Fibroblast of skin of back (primary cell): ENCODE measurements around the gene KCNC1. TPM values are rescaled to one million over a fixed set of nuclear protein-coding genes. Genes with fewer than 3 reads are reported as not detected.
A peak's percentile ranks its signal among the peaks of the same experiment; 100 is the strongest.

Experiments
- DNase-seq: peaks from one replicate; pipeline ENCODE4 v3.0.0-alpha.2; 2013
- polyA plus RNA-seq, 2 experiments: library from polyadenylated mRNA; unstranded; fragments of 120-200 nt; gene quantifications; one replicate each; pipeline ENCODE4 v1.2.1, GENCODE V29; 2013; ENCODE audit not compliant: insufficient read length in 2 of 2

KCNC1 gene
- polyA plus RNA-seq (2013, experiment 1 of 2; ENCODE audit: insufficient read length) = 0.02 TPM
- polyA plus RNA-seq (2013, experiment 2 of 2; ENCODE audit: insufficient read length) = 0.01 TPM

GRCh38 chr11:17734418-17734911 lies at the start of gene KCNC1:
KCNC1 (plus strand) TSS chr11:17734781; CDS start chr11:17736003, 1,222 bp downstream.
- peak; percentile 29 for DNase-seq

GRCh38 chr11:17686231-17686980 lies 48.2 kb upstream of the KCNC1 start:
- DNase-seq = no peak

- no peak for DNase-seq
Measured at GRCh38 chr11:17687946-17688670, 46.5 kb upstream of the KCNC1 start.

GRCh38 chr11:17691550-17691949 lies 43.0 kb upstream of the KCNC1 start:
- DNase-seq = no peak

GRCh38 chr11:17691976-17692375 lies 42.6 kb upstream of the KCNC1 start:
- no peak for DNase-seq

- no peak for DNase-seq
Measured at GRCh38 chr11:17692931-17693330, 41.6 kb upstream of the KCNC1 start.

GRCh38 chr11:17693531-17693930 lies 41.0 kb upstream of the KCNC1 start:
- no peak for DNase-seq

- DNase-seq = no peak
Measured at GRCh38 chr11:17694494-17695110, 40.0 kb upstream of the KCNC1 start.

GRCh38 chr11:17695454-17696441 lies 38.8 kb upstream of the KCNC1 start:
- no peak for DNase-seq

GRCh38 chr11:17696741-17697140 lies 37.8 kb upstream of the KCNC1 start:
- DNase-seq = no peak

- DNase-seq = no peak
Measured at GRCh38 chr11:17697175-17697949, 37.2 kb upstream of the KCNC1 start.

GRCh38 chr11:17699147-17700114 lies 35.1 kb upstream of the KCNC1 start:
- peak; percentile 27 for DNase-seq

GRCh38 chr11:17700991-17701390 lies 33.6 kb upstream of the KCNC1 start:
- DNase-seq = no peak

GRCh38 chr11:17702876-17703275 lies 31.7 kb upstream of the KCNC1 start:
- DNase-seq = no peak

GRCh38 chr11:17703951-17704350 lies 30.6 kb upstream of the KCNC1 start:
- peak; percentile 25 for DNase-seq

- no peak for DNase-seq
Measured at GRCh38 chr11:17707830-17708229, 26.8 kb upstream of the KCNC1 start.

GRCh38 chr11:17711836-17712235 lies 22.7 kb upstream of the KCNC1 start:
- no peak for DNase-seq

- no peak for DNase-seq
Measured at GRCh38 chr11:17713851-17714250, 20.7 kb upstream of the KCNC1 start.

GRCh38 chr11:17714356-17714854 lies 20.2 kb upstream of the KCNC1 start:
- no peak for DNase-seq

GRCh38 chr11:17714870-17715269 lies 19.7 kb upstream of the KCNC1 start:
- no peak for DNase-seq
